ENCODE data around the gene SGSM2.
A peak's percentile ranks its signal among the peaks of the same experiment; 100 is the strongest.

The SGSM2 gene

GRCh38 chr17:2323629-2324314, 13.5 kb upstream of the SGSM2 start:
- no peak overlapping the region for H3K4me3 ChIP-seq (replicated peaks; ENCODE audit: low read depth, low read length)
- H3K36me3 ChIP-seq (ENCODE audit: control insufficient read depth, insufficient read depth, low read length), result peaks cover 30% of the 10 kb centered on the region
- no peak for TF ChIP-seq CTCF (IDR thresholded peaks at IDR 0.05; ENCODE audit: insufficient read depth, low read length, poor library complexity, severe bottlenecking)
- no peak for DNase-seq (ENCODE audit: extremely low read depth, insufficient read length)
- H3K27me3 ChIP-seq (replicated peaks; ENCODE audit: control insufficient read depth, insufficient read depth, low read length), result no peaks in the 10 kb centered on the region

- no peak for TF ChIP-seq CTCF (IDR thresholded peaks at IDR 0.05; ENCODE audit: insufficient read depth, low read length, poor library complexity, severe bottlenecking)
- DNase-seq (ENCODE audit: extremely low read depth, insufficient read length), result no peak
- Histone ChIP-seq H3K36me3 (ENCODE audit: control insufficient read depth, insufficient read depth, low read length) (peaks cover 35% of the 10 kb centered on the region), H3K4me3 (replicated peaks; ENCODE audit: low read depth, low read length) (no peak overlapping the region), H3K27me3 (replicated peaks; ENCODE audit: control insufficient read depth, insufficient read depth, low read length) (no peaks in the 10 kb centered on the region)
These were observed 6.0 kb upstream of the SGSM2 start for GRCh38 chr17:2331303-2331702.

- Histone ChIP-seq H3K4me3 (replicated peaks; ENCODE audit: low read depth, low read length) (peak overlapping the region; percentile 73), H3K27me3 (replicated peaks; ENCODE audit: control insufficient read depth, insufficient read depth, low read length) (no peaks in the 10 kb centered on the region), H3K36me3 (ENCODE audit: control insufficient read depth, insufficient read depth, low read length) (peaks cover 14% of the 10 kb centered on the region)
- TF ChIP-seq CTCF (IDR thresholded peaks at IDR 0.05; ENCODE audit: insufficient read depth, low read length, poor library complexity, severe bottlenecking), result no peak
- no peak for DNase-seq (ENCODE audit: extremely low read depth, insufficient read length)
These were observed 1.5 kb upstream of the SGSM2 start for GRCh38 chr17:2335726-2336214.

GRCh38 chr17:2336215-2336851, 968 bp upstream of the SGSM2 start, which contains the start of gene TSR1:
Gene TSR1, minus strand, starts transcription at chr17:2336457. Its CDS starts 30 bp downstream, at chr17:2336427.
- Histone ChIP-seq H3K27me3 (replicated peaks; ENCODE audit: control insufficient read depth, insufficient read depth, low read length) (no peaks in the 10 kb centered on the region), H3K4me3 (replicated peaks; ENCODE audit: low read depth, low read length) (peak within 1 kb of the TSS; percentile 73), H3K36me3 (ENCODE audit: control insufficient read depth, insufficient read depth, low read length) (peaks cover 10% of the 10 kb centered on the region)
- DNase-seq (ENCODE audit: extremely low read depth, insufficient read length), result peak; percentile 91
- peak; percentile 51 for TF ChIP-seq CTCF (IDR thresholded peaks at IDR 0.05; ENCODE audit: insufficient read depth, low read length, poor library complexity, severe bottlenecking)

GRCh38 chr17:2337544-2338314, 428 bp downstream of the SGSM2 start:
- H3K36me3 ChIP-seq (ENCODE audit: control insufficient read depth, insufficient read depth, low read length), result peaks cover 6% of the 10 kb centered on the region
- H3K4me3 ChIP-seq (replicated peaks; ENCODE audit: low read depth, low read length), result peak overlapping the region; percentile 73
- peak; percentile 76 for DNase-seq (ENCODE audit: extremely low read depth, insufficient read length)
- no peaks in the 10 kb centered on the region for H3K27me3 ChIP-seq (replicated peaks; ENCODE audit: control insufficient read depth, insufficient read depth, low read length)
- TF ChIP-seq CTCF (IDR thresholded peaks at IDR 0.05; ENCODE audit: insufficient read depth, low read length, poor library complexity, severe bottlenecking), result no peak

All from GM06990 (cell line).